Tibial artery (tissue), 4 donors: ENCODE measurements around the gene VASP.
A peak's percentile ranks its signal among the peaks of the same experiment; 100 is the strongest.

Experiments used
- DNase-seq, 2 donors: peaks; one replicate each; pipeline ENCODE4 v3.0.0-alpha.2; 2019
- H3K27ac ChIP-seq, 2 donors: fragments of 200-600 bp; sonication (generic) in 1 of 2; 1 replicate in 1 of 2; 2 replicates in 1 of 2; pipeline ENCODE4 v1.5.1; 2018 to 2019; ENCODE audit warnings: mild to moderate bottlenecking in 1 of 2
- H3K27me3 ChIP-seq, 2 donors: fragments of 200-600 bp; sonication (generic) in 1 of 2; one replicate each; pipeline versions ENCODE4 v1.5.1 to v1.6.0; 2016 to 2019
- H3K36me3 ChIP-seq, 3 donors: fragments of 200-600 bp; sonication (generic) in 2 of 3; one replicate each; pipeline ENCODE4 v1.5.1; 2016 to 2019; ENCODE audit warnings: mild to moderate bottlenecking in 2 of 3
- H3K4me1 ChIP-seq, 4 donors: fragments of 200-600 bp; sonication (generic) in 2 of 4; 1 replicate in 3 of 4; 2 replicates in 1 of 4; pipeline ENCODE4 v1.5.1; 2016 to 2019
- H3K4me3 ChIP-seq, 2 donors: fragments of 200-600 bp; sonication (generic) in 1 of 2; 1 replicate in 1 of 2; 2 replicates in 1 of 2; pipeline ENCODE4 v1.5.1; 2018 to 2019; ENCODE audit warnings: mild to moderate bottlenecking in 2 of 2
- H3K9me3 ChIP-seq, 3 donors: fragments of 200-600 bp; sonication (generic) in 1 of 3; one replicate each; pipeline ENCODE4 v1.5.1; 2016 to 2019
- CTCF ChIP-seq, 2 experiments: fragments of 200-600 bp in 1 of 2; fragments of 450-650 bp in 1 of 2; IDR thresholded peaks; one replicate each; pipeline ENCODE4 v1.5.1; 2017 to 2019; ENCODE audit warnings: antibody characterized with exemption in 2 of 2, mild to moderate bottlenecking in 1 of 2, moderate library complexity in 1 of 2
- intact Hi-C: fragments of 100-400 bp; cut with DNase I; formaldehyde crosslinking; loops from one replicate; pipeline ENCODE4 v1.15.0; 2023; ENCODE audit warnings: low total_unique reads

Gene VASP

GRCh38 chr19:45556835-45557234 lies 49.6 kb downstream of the VASP start:
- Histone ChIP-seq H3K27me3 (no peaks in the 10 kb centered on the region), H3K27ac (no peak overlapping the region), H3K9me3 (no peaks in the 10 kb centered on the region), H3K4me1 (no peaks in the 10 kb centered on the region), H3K36me3 (peaks cover 0 to 11% (median 0%) of the 10 kb centered on the region in 3 donors), H3K4me3 (no peak overlapping the region)
- intact Hi-C loops, result no loop called here
- no peak for DNase-seq
- no peak for TF ChIP-seq CTCF (IDR thresholded peaks at IDR 0.05)

- no peak overlapping the region for H3K27ac ChIP-seq
- intact Hi-C loops, result no loop called here
- no peaks in the 10 kb centered on the region for H3K9me3 ChIP-seq
- no peak for DNase-seq
- no peak overlapping the region for H3K4me3 ChIP-seq
- no peaks in the 10 kb centered on the region for H3K4me1 ChIP-seq
- peaks cover 0 to 3% (median 0%) of the 10 kb centered on the region in 3 donors for H3K36me3 ChIP-seq
- H3K27me3 ChIP-seq, result no peaks in the 10 kb centered on the region
- TF ChIP-seq CTCF (IDR thresholded peaks at IDR 0.05), result peak; percentile 28 to 31
Observed at GRCh38 chr19:45558399-45558878, 51.2 kb downstream of the VASP start.

GRCh38 chr19:45560038-45560437 lies 52.8 kb downstream of the VASP start:
- Histone ChIP-seq H3K4me3 (no peak overlapping the region), H3K9me3 (no peaks in the 10 kb centered on the region), H3K27ac (no peak overlapping the region), H3K36me3 (no peaks in the 10 kb centered on the region), H3K27me3 (no peaks in the 10 kb centered on the region), H3K4me1 (no peaks in the 10 kb centered on the region)
- intact Hi-C loops, result no loop called here
- DNase-seq, result no peak
- TF ChIP-seq CTCF (IDR thresholded peaks at IDR 0.05), result no peak

GRCh38 chr19:45560686-45561085 lies 53.4 kb downstream of the VASP start:
- DNase-seq, result no peak
- H3K36me3 ChIP-seq, result no peaks in the 10 kb centered on the region
- H3K4me1 ChIP-seq, result no peaks in the 10 kb centered on the region
- no peaks in the 10 kb centered on the region for H3K9me3 ChIP-seq
- no peak overlapping the region for H3K4me3 ChIP-seq
- no peak for TF ChIP-seq CTCF (IDR thresholded peaks at IDR 0.05)
- H3K27ac ChIP-seq, result no peak overlapping the region
- intact Hi-C loops, result no loop called here
- no peaks in the 10 kb centered on the region for H3K27me3 ChIP-seq

- no peak overlapping the region for H3K27ac ChIP-seq
- no peaks in the 10 kb centered on the region for H3K9me3 ChIP-seq
- no peak for TF ChIP-seq CTCF (IDR thresholded peaks at IDR 0.05)
- no peaks in the 10 kb centered on the region for H3K27me3 ChIP-seq
- intact Hi-C loops, result no loop called here
- no peaks in the 10 kb centered on the region for H3K4me1 ChIP-seq
- no peaks in the 10 kb centered on the region for H3K36me3 ChIP-seq
- no peak for DNase-seq
- no peak overlapping the region for H3K4me3 ChIP-seq
Observed at GRCh38 chr19:45564131-45564780, 57.0 kb downstream of the VASP start.
